HG03575 (cell line): ENCODE data around the gene PSTPIP1.

ENCODE experiments used
- ATAC-seq: cut with Tn5 transposase; IDR thresholded peaks from one replicate; pipeline ENCODE4 v1.9.1; 2021; ENCODE audit not compliant: unreplicated experiment, insufficient number of reproducible peaks, low FRiP score; ENCODE audit errors: extremely low read depth

The PSTPIP1 gene

GRCh38 chr15:77036537-77037387 lies 41.8 kb downstream of the PSTPIP1 start:
- ATAC-seq: no peak

DNA sequence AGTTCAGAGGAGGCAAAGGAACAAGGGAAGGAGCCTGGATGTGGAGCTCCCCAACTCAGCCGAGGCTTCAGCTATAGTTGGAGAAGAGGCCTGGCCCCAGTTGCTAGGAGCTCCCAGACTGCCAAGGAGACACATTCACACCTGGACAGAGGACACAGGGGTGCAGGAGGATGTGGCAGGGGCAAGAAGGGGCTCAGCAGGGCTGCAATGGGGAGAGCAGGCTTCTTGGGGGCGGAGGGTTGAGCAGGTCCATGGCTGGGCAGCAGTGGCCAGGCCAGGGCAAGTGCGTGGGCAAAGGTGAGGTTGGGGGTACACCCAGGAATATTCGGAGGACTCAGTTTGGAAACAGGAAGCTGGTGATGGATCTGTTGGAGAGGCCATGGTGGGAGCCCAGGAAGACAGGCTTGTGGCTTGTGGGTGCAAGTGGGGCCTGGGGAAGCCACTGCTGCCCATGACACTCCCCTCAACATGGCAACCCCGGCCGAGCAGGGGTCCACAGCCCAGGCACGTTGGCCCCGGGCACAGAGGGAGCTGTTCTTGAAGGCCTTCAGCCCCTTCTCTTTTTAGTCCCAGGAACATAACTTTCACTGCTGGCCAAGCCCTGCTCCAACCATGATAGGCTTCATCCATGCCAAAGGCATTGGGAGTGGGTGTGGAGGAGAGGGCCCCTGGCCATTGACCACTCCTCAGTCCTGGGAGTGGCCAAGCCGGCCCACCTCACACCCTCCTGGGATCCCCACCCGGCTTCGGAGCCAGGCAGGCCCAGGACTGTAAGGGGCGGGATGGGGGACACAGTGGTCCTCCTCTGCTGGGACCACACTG lies 42.7 kb downstream of the PSTPIP1 start:
- ATAC-seq: no peak

GRCh38 chr15:77038312-77039216 lies 43.6 kb downstream of the PSTPIP1 start:
- no peak for ATAC-seq

- ATAC-seq: no peak
These were observed 44.2 kb downstream of the PSTPIP1 start for GRCh38 chr15:77039217-77039533.

DNA sequence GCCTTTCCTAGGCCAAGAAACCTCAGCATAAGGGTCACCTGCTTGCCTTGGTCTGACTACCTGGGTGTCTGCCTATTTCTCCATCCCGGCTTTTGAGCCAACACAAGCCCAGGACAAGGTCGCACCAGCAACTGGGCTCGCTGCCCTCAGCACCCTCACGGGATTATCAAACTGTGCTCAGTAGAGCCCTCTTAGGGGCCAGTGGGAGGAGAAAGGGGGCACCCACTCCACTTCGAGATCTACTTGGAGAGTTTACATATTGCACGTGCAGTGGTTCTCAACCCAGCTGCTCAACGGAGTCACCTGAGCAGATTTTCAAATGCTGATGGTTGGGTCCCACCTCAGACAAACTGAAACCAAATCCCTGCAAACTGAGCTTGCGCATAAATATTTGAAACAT lies 44.9 kb downstream of the PSTPIP1 start:
- ATAC-seq: no peak

GRCh38 chr15:77040673-77041072 lies 45.7 kb downstream of the PSTPIP1 start:
- no peak for ATAC-seq

GRCh38 chr15:77042245-77042919 lies 47.5 kb downstream of the PSTPIP1 start:
- no peak for ATAC-seq

DNA sequence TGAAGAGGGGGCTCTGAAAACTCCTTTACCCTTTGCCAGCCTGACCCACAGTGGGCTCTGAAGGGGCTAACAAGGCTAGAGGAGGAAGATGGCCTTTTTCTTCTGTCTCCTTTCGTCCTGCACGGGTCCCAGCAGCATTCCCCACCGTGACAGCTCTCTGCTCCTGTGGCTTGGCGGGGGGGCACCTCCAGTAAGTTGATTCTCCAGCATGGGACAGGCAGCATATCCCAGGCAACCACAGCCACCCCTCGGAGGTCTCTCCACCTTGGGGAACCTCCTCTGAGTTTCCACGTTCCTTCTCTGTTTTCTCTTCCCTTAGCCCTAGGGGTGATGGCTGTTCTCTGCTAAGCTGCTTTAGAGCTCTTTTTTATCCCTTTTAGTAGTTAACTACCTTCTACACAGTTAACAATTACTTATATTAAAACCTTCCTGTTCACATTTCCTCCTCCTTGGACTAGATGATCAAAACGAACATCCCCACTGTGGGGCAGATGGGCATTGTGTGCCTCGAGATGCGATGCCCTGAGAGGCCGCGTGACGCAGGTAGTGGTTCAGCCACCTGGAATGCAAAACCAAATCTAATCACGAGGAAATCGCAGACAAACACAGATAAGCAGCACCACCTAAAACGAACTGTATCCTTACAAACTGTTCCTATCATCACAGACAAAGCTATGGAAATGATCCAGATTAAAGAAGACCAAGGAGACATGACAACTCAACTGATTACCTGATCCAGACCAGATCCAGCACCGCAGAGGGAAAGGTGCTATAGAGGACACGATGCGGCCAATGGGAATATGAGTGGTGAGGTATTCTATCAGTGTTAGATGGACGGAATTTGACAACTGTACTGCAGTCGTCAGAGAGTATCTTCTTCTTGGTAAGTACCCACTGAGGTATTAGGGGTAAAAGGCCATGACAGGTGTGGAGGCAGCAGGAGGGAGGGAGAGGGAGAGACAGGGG lies 48.3 kb downstream of the PSTPIP1 start:
- no peak for ATAC-seq

DNA sequence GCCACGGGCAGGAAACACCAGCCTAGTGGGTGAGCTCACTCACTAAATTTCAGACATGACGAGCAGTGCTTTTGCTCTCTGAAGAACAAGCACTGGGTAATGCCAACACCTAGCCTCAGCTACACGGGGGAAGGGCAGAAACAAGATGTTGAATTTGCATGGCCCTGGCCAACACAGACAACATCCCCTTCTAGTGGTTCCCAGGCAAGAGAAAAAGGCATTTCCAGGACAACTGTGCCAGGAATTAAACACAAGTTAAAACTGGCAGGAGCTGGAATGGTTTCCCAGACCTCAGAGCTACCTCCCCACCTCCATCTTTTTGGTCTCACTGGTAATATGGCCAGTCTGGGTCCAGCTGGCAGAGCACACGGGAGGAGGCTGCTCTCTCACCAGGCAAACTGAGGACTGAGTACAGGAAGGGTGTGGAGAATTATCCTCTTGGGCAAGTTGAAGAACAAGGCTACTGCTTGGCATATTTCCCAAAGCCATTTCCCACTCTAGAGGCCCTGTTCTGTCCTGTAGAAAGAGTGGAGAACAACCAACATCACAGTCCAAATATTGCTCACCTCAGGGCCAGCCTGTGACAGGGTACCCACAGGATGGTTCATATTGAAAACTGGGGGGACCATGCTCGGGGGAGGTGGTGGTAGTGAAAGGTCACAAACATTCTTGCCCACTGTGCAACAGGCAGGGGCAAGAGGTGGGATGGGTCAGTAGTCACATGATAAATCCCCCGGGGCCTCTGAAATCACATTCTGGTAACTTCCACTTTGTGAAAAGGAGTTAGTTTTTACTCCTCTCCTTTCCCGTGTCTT lies 49.5 kb downstream of the PSTPIP1 start:
- ATAC-seq: no peak

DNA sequence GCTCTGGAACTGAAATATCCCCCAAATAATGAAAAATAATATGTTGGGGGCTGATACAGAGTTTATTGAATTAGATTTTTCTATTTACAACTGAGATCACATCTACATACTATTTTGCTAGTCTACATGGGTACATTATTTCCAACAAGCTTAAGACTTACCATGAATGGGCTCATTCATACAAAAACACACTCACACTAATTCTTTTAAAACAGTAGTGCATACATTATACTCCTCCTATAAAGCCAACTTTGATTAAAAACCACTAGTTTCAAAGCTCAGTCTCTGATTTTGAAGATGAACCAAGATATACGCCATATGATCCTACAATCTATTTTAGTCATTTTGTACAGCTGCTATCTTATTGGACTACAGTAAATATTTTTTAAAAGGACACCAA lies 51.1 kb downstream of the PSTPIP1 start:
- ATAC-seq: no peak

- no peak for ATAC-seq
These were observed 51.9 kb downstream of the PSTPIP1 start for GRCh38 chr15:77046704-77047412.

GRCh38 chr15:77048135-77048876 lies 53.4 kb downstream of the PSTPIP1 start:
- ATAC-seq: no peak

- no peak for ATAC-seq
These were observed 57.6 kb downstream of the PSTPIP1 start for GRCh38 chr15:77052556-77052955.

DNA sequence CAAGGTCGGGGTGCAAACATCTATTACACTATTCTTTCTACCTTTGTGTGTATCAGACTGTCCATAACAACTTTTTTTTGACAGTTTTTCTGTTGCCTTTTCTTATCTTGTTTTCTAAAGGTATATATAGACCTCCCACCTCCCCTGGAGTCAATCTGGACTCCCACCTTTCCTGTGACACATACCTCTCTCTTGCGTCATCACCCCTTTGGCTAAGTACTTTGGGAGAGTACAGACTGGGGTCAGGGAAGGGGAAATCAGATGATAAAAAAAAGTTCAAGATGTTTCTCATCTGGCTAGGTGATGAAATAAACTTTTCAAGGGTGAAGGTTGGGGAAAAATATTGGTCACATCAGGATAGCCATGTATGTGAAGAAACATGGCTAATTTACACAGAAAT lies 58.8 kb downstream of the PSTPIP1 start:
- no peak for ATAC-seq

DNA sequence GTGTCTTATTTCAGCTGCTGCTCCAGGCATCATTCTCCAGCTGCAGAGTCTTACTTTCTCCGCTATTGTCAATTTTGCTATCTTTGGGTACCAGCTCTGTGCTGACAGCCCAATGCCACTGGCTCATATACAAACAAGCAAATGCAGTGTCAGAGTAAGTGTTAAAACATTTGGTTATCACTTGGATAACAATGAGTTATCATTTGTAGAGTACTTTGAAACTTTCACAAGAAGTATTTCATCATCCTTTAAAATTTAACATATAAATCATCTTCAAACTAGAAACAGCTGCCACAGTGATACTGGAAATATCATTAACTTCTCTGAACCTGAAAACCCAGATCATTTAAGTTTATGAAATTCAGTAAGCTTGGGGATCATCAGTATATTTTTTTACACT lies 62.1 kb downstream of the PSTPIP1 start:
- no peak for ATAC-seq

DNA sequence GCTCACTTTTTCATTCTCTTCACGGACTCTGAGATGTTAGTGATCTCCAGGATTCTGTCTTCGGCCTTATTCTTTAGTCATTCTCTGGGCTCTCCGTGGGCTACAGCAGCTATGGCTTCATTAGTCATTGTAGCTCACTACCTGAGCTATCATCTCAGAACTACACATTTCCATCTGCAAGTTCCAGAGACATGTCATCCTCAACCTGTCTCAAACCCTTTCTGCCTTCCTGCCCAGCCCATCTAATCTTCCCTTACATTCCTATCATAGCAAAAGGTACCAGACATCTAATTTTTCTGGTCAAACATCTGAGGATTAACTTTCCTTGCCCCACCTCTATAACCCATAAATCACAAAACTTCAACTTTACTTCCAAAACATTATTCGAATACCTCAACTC lies 62.8 kb downstream of the PSTPIP1 start:
- no peak for ATAC-seq
